ENCODE results near the gene CGB1.
"Not testable (repeated sequence)": the region's sequence is repeated elsewhere in the genome, so short reads cannot be mapped to it uniquely, and the experiment has no call there.

CGB1 gene

DNA sequence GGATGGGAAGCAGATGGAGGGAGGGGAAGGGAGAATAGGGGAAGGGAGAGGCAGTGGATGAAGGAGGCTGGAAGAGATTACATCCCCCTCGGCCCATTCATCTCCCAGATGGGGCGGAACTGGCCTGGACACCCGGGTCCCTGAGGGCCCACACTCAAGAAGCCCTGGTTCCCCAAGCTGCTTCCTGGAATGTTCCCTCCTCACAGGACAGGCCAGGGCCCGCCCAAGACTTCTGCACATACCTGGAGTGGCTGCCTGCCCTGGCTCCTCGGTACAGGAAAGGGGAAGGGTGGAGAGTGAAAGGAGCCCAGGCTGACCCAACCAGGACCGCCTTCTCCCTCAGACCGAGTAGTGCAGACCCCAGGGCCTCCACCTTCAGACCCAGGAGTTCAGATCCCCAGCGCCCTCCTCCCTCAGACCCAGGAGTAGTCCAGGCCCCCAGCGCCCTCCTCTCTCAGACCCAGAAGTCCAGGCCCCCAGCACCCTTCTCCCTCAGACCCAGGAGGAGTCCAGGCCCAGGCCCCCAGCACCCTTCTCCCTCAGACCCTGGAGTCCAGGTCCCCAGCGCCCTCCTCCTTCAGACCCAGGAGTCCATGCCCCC is 27.4 kb upstream of the CGB1 start:
- DNase-seq (ENCODE audit: low read depth, low spot score): no peak
- H3K36me3 ChIP-seq (ENCODE audit: insufficient read depth, low read length): no peaks in the 10 kb centered on the region
- TF ChIP-seq POLR2AphosphoS5 (IDR thresholded peaks at IDR 0.05; ENCODE audit: borderline replicate concordance, low read depth, low read length): no peak
- no peak for TF ChIP-seq FOXP2 (optimal IDR thresholded peaks at IDR 0.05; ENCODE audit: control extremely low read depth, extremely low read length, insufficient read depth)
- TF ChIP-seq EZH2 (IDR thresholded peaks at IDR 0.05): no peak

DNA sequence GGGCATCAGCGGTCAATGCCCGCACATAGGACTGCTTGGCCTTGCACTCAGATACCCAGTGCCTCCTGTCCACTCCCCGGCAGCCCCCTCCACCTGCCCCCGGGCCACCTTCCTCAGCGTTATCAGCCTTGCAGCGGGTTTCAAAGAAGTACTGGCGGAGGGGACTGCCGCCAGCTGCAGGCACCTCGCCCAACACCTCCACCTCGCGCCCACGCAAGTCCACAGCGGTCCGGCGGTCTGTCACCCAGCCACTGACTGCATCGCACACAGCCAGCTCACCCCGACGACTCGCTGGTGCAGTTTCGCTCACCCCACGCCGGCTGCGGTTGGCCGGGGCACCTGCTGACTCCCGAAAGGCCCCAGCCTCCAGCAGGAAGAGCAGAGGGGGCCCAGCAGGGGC is 24.8 kb upstream of the CGB1 start:
- Histone ChIP-seq H3K36me3 (ENCODE audit: insufficient read depth, low read length) (no peaks in the 10 kb centered on the region), H3K27ac (no peak overlapping the region), H3K9me3 (ENCODE audit: low read depth, low read length) (no peaks in the 10 kb centered on the region), H3K9ac (ENCODE audit: insufficient read length) (no peak overlapping the region), H3K4me3 (no peak overlapping the region)
- DNase-seq (ENCODE audit: low read depth, low spot score): no peak
- TF ChIP-seq POLR2AphosphoS5 (IDR thresholded peaks at IDR 0.05; ENCODE audit: borderline replicate concordance, low read depth, low read length) (no peak), EZH2 (IDR thresholded peaks at IDR 0.05) (no peak), FOXP2 (optimal IDR thresholded peaks at IDR 0.05; ENCODE audit: control extremely low read depth, extremely low read length, insufficient read depth) (no peak)

More for the DNA sequence above, 27.4 kb upstream of the CGB1 start:
- peak overlapping the region; percentile 78 for H3K4me3 ChIP-seq
- no peaks in the 10 kb centered on the region for H3K9me3 ChIP-seq (ENCODE audit: low read depth, low read length)
- no peak overlapping the region for H3K9ac ChIP-seq (ENCODE audit: insufficient read length)
- no peak overlapping the region for H3K27ac ChIP-seq

DNA sequence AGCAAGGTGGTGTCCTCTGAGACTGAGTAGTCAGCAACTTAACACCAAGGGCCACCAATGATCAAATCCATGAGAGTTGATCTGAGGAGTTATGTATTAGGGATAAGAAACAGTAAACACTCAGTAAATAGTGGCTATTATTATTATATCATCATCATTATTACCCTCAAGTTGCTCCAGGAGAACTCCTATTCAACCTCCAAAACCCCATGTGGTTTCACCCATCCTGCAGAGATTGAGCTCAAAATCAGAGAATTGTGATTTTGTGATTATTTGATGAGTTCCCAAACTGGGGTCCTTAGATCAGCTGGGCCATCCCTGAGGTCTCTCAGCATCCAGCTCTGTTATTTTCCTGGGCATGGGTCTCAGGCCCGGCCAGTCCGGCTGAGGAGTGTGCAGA is 24.3 kb upstream of the CGB1 start:
- H3K9me3 ChIP-seq (ENCODE audit: low read depth, low read length): no peaks in the 10 kb centered on the region
- no peak for DNase-seq (ENCODE audit: low read depth, low spot score)
- H3K36me3 ChIP-seq (ENCODE audit: insufficient read depth, low read length): no peaks in the 10 kb centered on the region
- no peak overlapping the region for H3K9ac ChIP-seq (ENCODE audit: insufficient read length)
- TF ChIP-seq FOXP2 (optimal IDR thresholded peaks at IDR 0.05; ENCODE audit: control extremely low read depth, extremely low read length, insufficient read depth) (no peak), POLR2AphosphoS5 (IDR thresholded peaks at IDR 0.05; ENCODE audit: borderline replicate concordance, low read depth, low read length) (no peak), EZH2 (IDR thresholded peaks at IDR 0.05) (no peak)
- no peak overlapping the region for H3K4me3 ChIP-seq
- no peak overlapping the region for H3K27ac ChIP-seq

GRCh38 chr19:49059053-49059452 is 22.4 kb upstream of the CGB1 start:
- DNase-seq (ENCODE audit: low read depth, low spot score): no peak
- TF ChIP-seq POLR2AphosphoS5 (IDR thresholded peaks at IDR 0.05; ENCODE audit: borderline replicate concordance, low read depth, low read length) (no peak), FOXP2 (optimal IDR thresholded peaks at IDR 0.05; ENCODE audit: control extremely low read depth, extremely low read length, insufficient read depth) (no peak), EZH2 (IDR thresholded peaks at IDR 0.05) (no peak)
- H3K27ac ChIP-seq: no peak overlapping the region

GRCh38 chr19:49058562-49058961 is 21.9 kb upstream of the CGB1 start:
- Histone ChIP-seq H3K9me3 (ENCODE audit: low read depth, low read length) (no peaks in the 10 kb centered on the region), H3K27ac (no peak overlapping the region), H3K36me3 (ENCODE audit: insufficient read depth, low read length) (no peaks in the 10 kb centered on the region), H3K4me3 (no peak overlapping the region), H3K9ac (ENCODE audit: insufficient read length) (no peak overlapping the region)
- no peak for TF ChIP-seq FOXP2 (optimal IDR thresholded peaks at IDR 0.05; ENCODE audit: control extremely low read depth, extremely low read length, insufficient read depth)
- TF ChIP-seq EZH2 (IDR thresholded peaks at IDR 0.05): no peak
- no peak for TF ChIP-seq POLR2AphosphoS5 (IDR thresholded peaks at IDR 0.05; ENCODE audit: borderline replicate concordance, low read depth, low read length)
- no peak for DNase-seq (ENCODE audit: low read depth, low spot score)

More at GRCh38 chr19:49059053-49059452, 22.4 kb upstream of the CGB1 start:
- no peak overlapping the region for H3K4me3 ChIP-seq
- H3K9me3 ChIP-seq (ENCODE audit: low read depth, low read length): no peaks in the 10 kb centered on the region
- H3K9ac ChIP-seq (ENCODE audit: insufficient read length): no peak overlapping the region
- H3K36me3 ChIP-seq (ENCODE audit: insufficient read depth, low read length): no peaks in the 10 kb centered on the region

- Histone ChIP-seq H3K36me3 (ENCODE audit: insufficient read depth, low read length) (no peaks in the 10 kb centered on the region), H3K27ac (no peak within 1 kb of the TSS), H3K4me3 (peak within 1 kb of the TSS; percentile 85), H3K9me3 (ENCODE audit: low read depth, low read length) (no peaks in the 10 kb centered on the region), H3K9ac (ENCODE audit: insufficient read length) (no peak within 1 kb of the TSS)
- TF ChIP-seq FOXP2 (optimal IDR thresholded peaks at IDR 0.05; ENCODE audit: control extremely low read depth, extremely low read length, insufficient read depth) (no peak), POLR2AphosphoS5 (IDR thresholded peaks at IDR 0.05; ENCODE audit: borderline replicate concordance, low read depth, low read length) (no peak), EZH2 (IDR thresholded peaks at IDR 0.05) (no peak)
- no peak for DNase-seq (ENCODE audit: low read depth, low spot score)
Observed at GRCh38 chr19:49057636-49058234, 21.0 kb upstream of the CGB1 start, which contains the start of gene CGB7. Gene CGB7 (minus strand): TSS chr19:49057749. CDS start chr19:49055375, 2,374 bp downstream.

GRCh38 chr19:49056902-49057596 is 20.4 kb upstream of the CGB1 start:
- H3K27ac ChIP-seq; H3K9me3 ChIP-seq (ENCODE audit: low read depth, low read length); DNase-seq (ENCODE audit: low read depth, low spot score); H3K36me3 ChIP-seq (ENCODE audit: insufficient read depth, low read length); H3K9ac ChIP-seq (ENCODE audit: insufficient read length): not testable (repeated sequence)
- peak overlapping the region; percentile 85 for H3K4me3 ChIP-seq

DNA sequence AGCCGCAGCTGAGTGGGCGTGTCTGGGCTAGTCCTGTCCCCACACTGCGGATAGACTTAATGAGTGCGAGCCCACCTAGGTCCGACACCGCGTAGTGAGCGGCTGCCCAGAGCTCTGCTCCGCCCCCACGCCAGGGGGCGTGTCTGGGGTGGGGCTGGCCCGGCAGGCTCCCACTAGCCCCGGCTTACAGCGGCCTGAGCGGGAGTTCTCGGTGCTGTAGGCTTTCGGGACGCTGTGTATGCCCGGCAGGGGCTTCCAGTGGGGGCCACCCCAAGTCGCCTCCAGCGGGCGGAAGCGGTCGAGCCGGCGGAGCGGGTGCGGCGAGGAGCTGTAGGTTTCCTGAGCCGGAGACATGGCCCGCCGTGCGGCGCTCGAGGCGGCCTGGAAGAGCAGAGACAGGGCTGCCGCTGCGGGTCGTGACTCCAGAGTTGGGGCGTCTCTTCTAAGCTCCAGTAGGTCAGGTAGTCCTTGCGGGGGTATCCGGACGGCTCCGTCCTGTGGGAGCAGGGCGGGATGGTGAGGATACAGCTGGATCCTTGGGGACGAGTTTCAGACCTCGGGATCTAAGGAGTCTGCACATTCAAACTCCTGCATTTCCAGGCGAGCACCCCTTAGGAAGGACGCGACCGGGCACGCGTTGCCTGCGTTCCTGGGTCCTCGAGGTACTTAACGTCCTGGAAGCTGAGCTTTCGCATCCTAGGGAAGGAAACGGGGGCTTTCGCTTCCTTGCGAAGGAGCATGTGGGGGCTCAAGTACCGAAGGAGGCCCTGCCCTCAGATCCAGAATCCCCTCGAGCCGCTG is 19.6 kb upstream of the CGB1 start:
- no peak overlapping the region for H3K27ac ChIP-seq
- peak overlapping the region; percentile 75 for H3K9ac ChIP-seq (ENCODE audit: insufficient read length)
- no peaks in the 10 kb centered on the region for H3K9me3 ChIP-seq (ENCODE audit: low read depth, low read length)
- no peak for TF ChIP-seq EZH2 (IDR thresholded peaks at IDR 0.05)
- TF ChIP-seq FOXP2 (optimal IDR thresholded peaks at IDR 0.05; ENCODE audit: control extremely low read depth, extremely low read length, insufficient read depth): no peak
- TF ChIP-seq POLR2AphosphoS5 (IDR thresholded peaks at IDR 0.05; ENCODE audit: borderline replicate concordance, low read depth, low read length): peak; percentile 21; the same call in 1 of the 2 replicates
- H3K36me3 ChIP-seq (ENCODE audit: insufficient read depth, low read length): no peaks in the 10 kb centered on the region
- DNase-seq (ENCODE audit: low read depth, low spot score): no peak
- peak overlapping the region; percentile 85 for H3K4me3 ChIP-seq

- H3K27ac ChIP-seq; H3K4me3 ChIP-seq; DNase-seq (ENCODE audit: low read depth, low spot score); H3K36me3 ChIP-seq (ENCODE audit: insufficient read depth, low read length); H3K9ac ChIP-seq (ENCODE audit: insufficient read length); H3K9me3 ChIP-seq (ENCODE audit: low read depth, low read length): not testable (repeated sequence)
Observed at GRCh38 chr19:49050376-49051033, 13.8 kb upstream of the CGB1 start.

DNA sequence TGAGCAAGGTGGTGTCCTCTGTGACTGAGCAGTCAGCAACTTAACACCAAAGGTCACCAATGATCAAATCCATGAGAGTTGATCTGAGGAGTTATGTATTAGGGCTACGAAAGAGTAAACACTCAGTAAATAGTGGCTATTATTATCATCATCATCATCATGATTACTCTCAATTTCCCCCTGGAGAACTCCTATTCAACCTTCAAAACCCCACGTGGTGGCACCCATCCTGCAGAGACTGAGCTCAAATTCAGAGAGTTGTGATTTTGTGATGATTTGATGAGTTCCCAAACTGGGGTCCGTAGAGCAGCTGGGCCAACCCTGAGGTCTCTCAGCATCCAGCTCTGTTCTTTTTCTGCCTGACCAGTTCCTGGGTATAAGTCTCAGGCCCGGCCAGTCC is 13.1 kb upstream of the CGB1 start:
- H3K9ac ChIP-seq (ENCODE audit: insufficient read length); H3K9me3 ChIP-seq (ENCODE audit: low read depth, low read length); H3K36me3 ChIP-seq (ENCODE audit: insufficient read depth, low read length); H3K4me3 ChIP-seq; H3K27ac ChIP-seq; DNase-seq (ENCODE audit: low read depth, low spot score): not testable (repeated sequence)

GRCh38 chr19:49049011-49049410 is 12.3 kb upstream of the CGB1 start, which contains the start of gene CGB8:
Gene CGB8 (minus strand): TSS chr19:49049111. CDS start chr19:49048739, 372 bp downstream.
- not testable (repeated sequence) for H3K27ac ChIP-seq; H3K9me3 ChIP-seq (ENCODE audit: low read depth, low read length)

More at GRCh38 chr19:49049011-49049410, 12.3 kb upstream of the CGB1 start, which contains the start of gene CGB8:
- H3K9ac ChIP-seq (ENCODE audit: insufficient read length); H3K4me3 ChIP-seq; DNase-seq (ENCODE audit: low read depth, low spot score); H3K36me3 ChIP-seq (ENCODE audit: insufficient read depth, low read length): not testable (repeated sequence)
